Stimulated activated effector memory CD8-positive, alpha-beta T cell treated with anti-CD3 and anti-CD28 coated beads, Interleukin-12 subunit alpha, Interleukin-12 subunit beta, amount 100 ng/mL, for 72 hours (primary cell): ENCODE data around the gene AUTS2.
"Not testable (repeated sequence)": the region's sequence is repeated elsewhere in the genome, so short reads cannot be mapped to it uniquely, and the experiment has no call there.

Experiments
- ATAC-seq: fragments of 150-1000 bp; cut with Tn5 transposase; 2 replicates; pipeline ENCODE4 v1.10.0; 2021
- DNase-seq, 2 donors: peaks; one replicate each; pipeline ENCODE4 v3.0.0; 2021 to 2022; ENCODE audit warnings: low spot score in 2 of 2
- H3K27ac Mint-ChIP-seq: one replicate; pipeline ENCODE4 v1.8.0; 2022; ENCODE audit warnings: mild to moderate bottlenecking, mixed read lengths
- H3K36me3 Mint-ChIP-seq: one replicate; pipeline ENCODE4 v1.8.0; 2022; ENCODE audit warnings: mild to moderate bottlenecking, mixed read lengths
- H3K4me1 Mint-ChIP-seq: one replicate; pipeline ENCODE4 v1.8.0; 2022; ENCODE audit warnings: mixed read lengths
- H3K4me3 Mint-ChIP-seq: one replicate; pipeline ENCODE4 v1.8.0; 2022; ENCODE audit warnings: mild to moderate bottlenecking, mixed read lengths
- H3K9me3 Mint-ChIP-seq: one replicate; pipeline ENCODE4 v1.8.0; 2022; ENCODE audit warnings: mixed read lengths

AUTS2 gene

GRCh38 chr7:70720191-70720873 lies 1122.1 kb downstream of the AUTS2 start:
- peak overlapping the region; percentile 89 for H3K27ac Mint-ChIP-seq
- H3K4me1 Mint-ChIP-seq: peaks cover 72% of the 10 kb centered on the region
- peak overlapping the region; percentile 55 for H3K4me3 Mint-ChIP-seq

GRCh38 chr7:70721500-70721899 lies 1123.2 kb downstream of the AUTS2 start:
- peak overlapping the region; percentile 25 for H3K4me3 Mint-ChIP-seq
- H3K36me3 Mint-ChIP-seq: no peaks in the 10 kb centered on the region
- DNase-seq (no peak), ATAC-seq (no peak)
- peak overlapping the region; percentile 50 for H3K27ac Mint-ChIP-seq
- no peaks in the 10 kb centered on the region for H3K9me3 Mint-ChIP-seq
- peaks cover 78% of the 10 kb centered on the region for H3K4me1 Mint-ChIP-seq

More at GRCh38 chr7:70720191-70720873, 1122.1 kb downstream of the AUTS2 start:
- Mint-ChIP-seq H3K36me3 (no peaks in the 10 kb centered on the region), H3K9me3 (no peaks in the 10 kb centered on the region)
- ATAC-seq (no peak), DNase-seq (no peak)

- Mint-ChIP-seq H3K4me1 (peaks cover 78% of the 10 kb centered on the region), H3K9me3 (no peaks in the 10 kb centered on the region), H3K27ac (peak overlapping the region; percentile 60), H3K4me3 (peak overlapping the region; percentile 39), H3K36me3 (no peaks in the 10 kb centered on the region)
- ATAC-seq (peak; percentile 55), DNase-seq (no peak)
Observed at GRCh38 chr7:70723339-70723738, 1125.1 kb downstream of the AUTS2 start.

- DNase-seq (no peak), ATAC-seq (no peak)
- Mint-ChIP-seq H3K27ac (peak overlapping the region; percentile 83), H3K4me3 (peak overlapping the region; percentile 38), H3K9me3 (no peaks in the 10 kb centered on the region), H3K36me3 (no peaks in the 10 kb centered on the region), H3K4me1 (peaks cover 68% of the 10 kb centered on the region)
Observed at GRCh38 chr7:70725448-70725847, 1127.2 kb downstream of the AUTS2 start.

- DNase-seq (no peak), ATAC-seq (no peak)
- Mint-ChIP-seq H3K36me3 (no peaks in the 10 kb centered on the region), H3K4me3 (peak overlapping the region; percentile 38), H3K27ac (peak overlapping the region; percentile 83), H3K4me1 (peaks cover 62% of the 10 kb centered on the region), H3K9me3 (no peaks in the 10 kb centered on the region)
Observed at GRCh38 chr7:70726294-70726693, 1128.0 kb downstream of the AUTS2 start.

- Mint-ChIP-seq H3K4me1 (peaks cover 61% of the 10 kb centered on the region), H3K4me3 (peak overlapping the region; percentile 38)
Observed at GRCh38 chr7:70726951-70727378, 1128.7 kb downstream of the AUTS2 start.

GRCh38 chr7:70727861-70728260 lies 1129.6 kb downstream of the AUTS2 start:
- DNase-seq (no peak), ATAC-seq (no peak)
- H3K4me1 Mint-ChIP-seq: peaks cover 65% of the 10 kb centered on the region
- no peaks in the 10 kb centered on the region for H3K36me3 Mint-ChIP-seq
- H3K9me3 Mint-ChIP-seq: no peaks in the 10 kb centered on the region
- no peak overlapping the region for H3K4me3 Mint-ChIP-seq
- H3K27ac Mint-ChIP-seq: peak overlapping the region; percentile 83

More at GRCh38 chr7:70726951-70727378, 1128.7 kb downstream of the AUTS2 start:
- Mint-ChIP-seq H3K9me3 (no peaks in the 10 kb centered on the region), H3K36me3 (no peaks in the 10 kb centered on the region), H3K27ac (peak overlapping the region; percentile 83)
- ATAC-seq (peak; percentile 47), DNase-seq (no peak)

GRCh38 chr7:70728872-70729552 lies 1130.7 kb downstream of the AUTS2 start:
- H3K4me1 Mint-ChIP-seq: peaks cover 62% of the 10 kb centered on the region
- no peaks in the 10 kb centered on the region for H3K36me3 Mint-ChIP-seq
- DNase-seq (no peak), ATAC-seq (peak; percentile 16)
- H3K9me3 Mint-ChIP-seq: no peaks in the 10 kb centered on the region
- peak overlapping the region; percentile 83 for H3K27ac Mint-ChIP-seq
- peak overlapping the region; percentile 48 for H3K4me3 Mint-ChIP-seq

GRCh38 chr7:70729553-70730157 lies 1131.4 kb downstream of the AUTS2 start:
- ATAC-seq, H3K36me3 Mint-ChIP-seq, DNase-seq, H3K9me3 Mint-ChIP-seq: not testable (repeated sequence)
- peaks cover 66% of the 10 kb centered on the region for H3K4me1 Mint-ChIP-seq
- H3K27ac Mint-ChIP-seq: peak overlapping the region; percentile 83
- peak overlapping the region; percentile 48 for H3K4me3 Mint-ChIP-seq

- no peak overlapping the region for H3K27ac Mint-ChIP-seq
- DNase-seq: no peak
- no peak overlapping the region for H3K4me3 Mint-ChIP-seq
- H3K4me1 Mint-ChIP-seq: peaks cover 66% of the 10 kb centered on the region
- H3K36me3 Mint-ChIP-seq: no peaks in the 10 kb centered on the region
- H3K9me3 Mint-ChIP-seq: no peaks in the 10 kb centered on the region
- ATAC-seq: no peak
Observed at GRCh38 chr7:70730451-70731110, 1132.3 kb downstream of the AUTS2 start.

- Mint-ChIP-seq H3K9me3 (no peaks in the 10 kb centered on the region), H3K4me1 (peaks cover 71% of the 10 kb centered on the region), H3K27ac (no peak overlapping the region), H3K4me3 (no peak overlapping the region), H3K36me3 (no peaks in the 10 kb centered on the region)
- DNase-seq (no peak), ATAC-seq (no peak)
Observed at GRCh38 chr7:70733090-70733489, 1134.8 kb downstream of the AUTS2 start.

GRCh38 chr7:70734411-70734810 lies 1136.1 kb downstream of the AUTS2 start:
- Mint-ChIP-seq H3K4me1 (peaks cover 75% of the 10 kb centered on the region), H3K4me3 (peak overlapping the region; percentile 63), H3K36me3 (no peaks in the 10 kb centered on the region), H3K27ac (peak overlapping the region; percentile 55), H3K9me3 (no peaks in the 10 kb centered on the region)
- DNase-seq: no peak
- ATAC-seq: peak; percentile 60

GRCh38 chr7:70735313-70735712 lies 1137.0 kb downstream of the AUTS2 start:
- H3K36me3 Mint-ChIP-seq: no peaks in the 10 kb centered on the region
- DNase-seq (no peak), ATAC-seq (no peak)
- no peaks in the 10 kb centered on the region for H3K9me3 Mint-ChIP-seq
- peak overlapping the region; percentile 63 for H3K4me3 Mint-ChIP-seq
- peaks cover 81% of the 10 kb centered on the region for H3K4me1 Mint-ChIP-seq
- peak overlapping the region; percentile 55 for H3K27ac Mint-ChIP-seq

- peak; percentile 28 for ATAC-seq
- Mint-ChIP-seq H3K4me1 (peaks cover 85% of the 10 kb centered on the region), H3K4me3 (peak overlapping the region; percentile 63), H3K9me3 (no peaks in the 10 kb centered on the region), H3K27ac (peak overlapping the region; percentile 80), H3K36me3 (peaks cover 5% of the 10 kb centered on the region)
- DNase-seq: no peak
Observed at GRCh38 chr7:70736715-70737460, 1138.6 kb downstream of the AUTS2 start.
